HepG2 (cell line): ENCODE data around the gene PDGFB. TPM values are rescaled to one million over a fixed set of nuclear protein-coding genes. Genes with fewer than 3 reads are reported as not detected.

ENCODE experiments used
- AGO1 ChIP-seq: fragments of 200-400 bp; formaldehyde crosslinking; IDR thresholded peaks from 2 replicates; pipeline ENCODE4 v1.6.1; 2017; ENCODE audit warnings: mild to moderate bottlenecking, low read depth, low read length, moderate library complexity; ENCODE audit not compliant: poor library complexity, severe bottlenecking
- ETV5 ChIP-seq: IDR thresholded peaks from 2 replicates; pipeline ENCODE4 v1.6.1; 2018; ENCODE audit warnings: missing biosample characterization, missing genetic modification reagents, inconsistent platforms, borderline replicate concordance
- GFI1 ChIP-seq: sonication (generic); formaldehyde crosslinking; IDR thresholded peaks from 2 replicates; pipeline ENCODE4 v1.5.0; 2020; ENCODE audit warnings: missing genetic modification reagents, mild to moderate bottlenecking, borderline replicate concordance
- HNF4A ChIP-seq: sonication (generic); formaldehyde crosslinking; IDR thresholded peaks from 2 replicates; pipeline ENCODE4 v1.4.0; 2020; ENCODE audit warnings: missing genetic modification reagents
- KDM6A ChIP-seq: IDR thresholded peaks from 2 replicates; pipeline ENCODE4 v1.6.1; 2016; ENCODE audit warnings: low read depth
- KLF12 ChIP-seq: sonication (generic); formaldehyde crosslinking; IDR thresholded peaks from 2 replicates; pipeline ENCODE4 v1.4.0; 2020; ENCODE audit warnings: missing genetic modification reagents, borderline replicate concordance
- KLF6 ChIP-seq: IDR thresholded peaks from 2 replicates; pipeline ENCODE4 v1.8.0; 2016; ENCODE audit warnings: missing biosample characterization, missing genetic modification reagents
- MYNN ChIP-seq: sonication (generic); formaldehyde crosslinking; IDR thresholded peaks from 2 replicates; pipeline ENCODE4 v1.4.0; 2020; ENCODE audit warnings: mild to moderate bottlenecking, low read depth, missing genetic modification reagents
- MZF1 ChIP-seq: sonication (generic); formaldehyde crosslinking; IDR thresholded peaks from 2 replicates; pipeline ENCODE4 v1.8.1; 2023; ENCODE audit warnings: mild to moderate bottlenecking, missing genetic modification reagents, borderline replicate concordance
- NFIC ChIP-seq: IDR thresholded peaks from 2 replicates; pipeline ENCODE4 v1.6.1; 2012; ENCODE audit warnings: mild to moderate bottlenecking, low read length, inconsistent platforms
- NR2F2 ChIP-seq: IDR thresholded peaks from 2 replicates; pipeline ENCODE4 v1.6.1; 2012; ENCODE audit warnings: low read depth, inconsistent platforms, borderline replicate concordance
- PHF20 ChIP-seq: sonication (generic); formaldehyde crosslinking; IDR thresholded peaks from 2 replicates; pipeline ENCODE4 v1.5.0; 2020; ENCODE audit warnings: mild to moderate bottlenecking, missing genetic modification reagents
- PRMT3 ChIP-seq: sonication (generic); formaldehyde crosslinking; IDR thresholded peaks from 2 replicates; pipeline ENCODE4 v1.8.1; 2022; ENCODE audit warnings: low read depth, mild to moderate bottlenecking, moderate library complexity, missing genetic modification reagents, borderline replicate concordance
- TARDBP ChIP-seq: sonication (generic); formaldehyde crosslinking; IDR thresholded peaks from 2 replicates; pipeline ENCODE4 v1.8.0; 2022; ENCODE audit warnings: mild to moderate bottlenecking, missing genetic modification reagents
- TBX3 ChIP-seq: fragments of 450-650 bp; IDR thresholded peaks from 2 replicates; pipeline ENCODE4 v1.6.1; 2017; ENCODE audit warnings: antibody characterized with exemption, mild to moderate bottlenecking, inconsistent platforms, borderline replicate concordance
- ZNF354B ChIP-seq: sonication (generic); formaldehyde crosslinking; IDR thresholded peaks from 2 replicates; pipeline ENCODE4 v1.8.0; 2022; ENCODE audit warnings: mild to moderate bottlenecking, missing genetic modification reagents
- ZNF446 ChIP-seq: sonication (generic); formaldehyde crosslinking; IDR thresholded peaks from 2 replicates; pipeline ENCODE4 v1.5.0; 2020; ENCODE audit warnings: mild to moderate bottlenecking, missing genetic modification reagents
- ZNF549 ChIP-seq: sonication (generic); formaldehyde crosslinking; IDR thresholded peaks from 2 replicates; pipeline ENCODE4 v1.5.0; 2020; ENCODE audit warnings: missing genetic modification reagents
- ZNF605 ChIP-seq: sonication (generic); formaldehyde crosslinking; IDR thresholded peaks from 2 replicates; pipeline ENCODE4 v1.8.0; 2022; ENCODE audit warnings: mild to moderate bottlenecking, missing genetic modification reagents
- ZNF614 ChIP-seq: IDR thresholded peaks from 2 replicates; pipeline ENCODE4 v1.6.1; 2018; ENCODE audit warnings: missing biosample characterization, missing genetic modification reagents, inconsistent platforms, borderline replicate concordance
- ZNF691 ChIP-seq: sonication (generic); formaldehyde crosslinking; IDR thresholded peaks from 2 replicates; pipeline ENCODE4 v1.4.0; 2020; ENCODE audit warnings: missing genetic modification reagents, low read depth, mild to moderate bottlenecking, borderline replicate concordance
- ZNF749 ChIP-seq: sonication (generic); formaldehyde crosslinking; IDR thresholded peaks from 2 replicates; pipeline ENCODE4 v1.8.0; 2022; ENCODE audit warnings: mild to moderate bottlenecking, missing genetic modification reagents, moderate library complexity, borderline replicate concordance
- polyA plus RNA-seq, 8 experiments: library from polyadenylated mRNA; depleted of rRNA in 3 of 8; stranded (reverse) in 7 of 8; unstranded in 1 of 8; fragments of >200 nt; fragmentation: Illumina TruSeq in 4 of 8; extraction: Trizol in 4 of 8; gene quantifications; 2 replicates each; pipeline versions ENCODE4 v1.2.1 to v1.2.3, GENCODE V29; 2011 to 2016; ENCODE audit warnings: low read depth in 4 of 8, missing spikeins in 1 of 8, mixed read lengths in 1 of 8; ENCODE audit not compliant: insufficient read depth in 1 of 8
- total RNA-seq, 5 experiments: library from RNA; depleted of rRNA; stranded (reverse); fragments of >200 nt; fragmentation: Illumina TruSeq; extraction: Trizol; gene quantifications; 2 replicates each; pipeline ENCODE4 v1.2.3, GENCODE V29; 2016; ENCODE audit warnings: low read depth in 1 of 5
- TF ChIP-seq, protein P1 (sequence below): sonication (generic); formaldehyde crosslinking; IDR thresholded peaks from 2 replicates; pipeline ENCODE4 v1.5.0; 2020; ENCODE audit warnings: mild to moderate bottlenecking, missing genetic modification reagents
- TF ChIP-seq, protein P2 (sequence below): sonication (generic); formaldehyde crosslinking; IDR thresholded peaks from 2 replicates; pipeline ENCODE4 v1.5.0; 2020; ENCODE audit warnings: missing genetic modification reagents

PDGFB gene
- total and polyA plus RNA-seq, 2 of the 13 experiments (the other 11 are each of a cell fraction or from before 2014, with no cell fraction given), result 1.4 to 10.1 TPM

- TF ChIP-seq, protein P1, sequence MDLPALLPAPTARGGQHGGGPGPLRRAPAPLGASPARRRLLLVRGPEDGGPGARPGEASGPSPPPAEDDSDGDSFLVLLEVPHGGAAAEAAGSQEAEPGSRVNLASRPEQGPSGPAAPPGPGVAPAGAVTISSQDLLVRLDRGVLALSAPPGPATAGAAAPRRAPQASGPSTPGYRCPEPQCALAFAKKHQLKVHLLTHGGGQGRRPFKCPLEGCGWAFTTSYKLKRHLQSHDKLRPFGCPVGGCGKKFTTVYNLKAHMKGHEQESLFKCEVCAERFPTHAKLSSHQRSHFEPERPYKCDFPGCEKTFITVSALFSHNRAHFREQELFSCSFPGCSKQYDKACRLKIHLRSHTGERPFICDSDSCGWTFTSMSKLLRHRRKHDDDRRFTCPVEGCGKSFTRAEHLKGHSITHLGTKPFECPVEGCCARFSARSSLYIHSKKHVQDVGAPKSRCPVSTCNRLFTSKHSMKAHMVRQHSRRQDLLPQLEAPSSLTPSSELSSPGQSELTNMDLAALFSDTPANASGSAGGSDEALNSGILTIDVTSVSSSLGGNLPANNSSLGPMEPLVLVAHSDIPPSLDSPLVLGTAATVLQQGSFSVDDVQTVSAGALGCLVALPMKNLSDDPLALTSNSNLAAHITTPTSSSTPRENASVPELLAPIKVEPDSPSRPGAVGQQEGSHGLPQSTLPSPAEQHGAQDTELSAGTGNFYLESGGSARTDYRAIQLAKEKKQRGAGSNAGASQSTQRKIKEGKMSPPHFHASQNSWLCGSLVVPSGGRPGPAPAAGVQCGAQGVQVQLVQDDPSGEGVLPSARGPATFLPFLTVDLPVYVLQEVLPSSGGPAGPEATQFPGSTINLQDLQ (CRISPR knock-in tag), result no peak
- TF ChIP-seq AGO1 (no peak), PHF20 (CRISPR knock-in tag) (no peak), ZNF614 (CRISPR knock-in tag) (peak; percentile 69; the same call in 1 of the 2 replicates), ZNF446 (CRISPR knock-in tag) (no peak), ZNF605 (CRISPR knock-in tag) (no peak), MZF1 (CRISPR knock-in tag) (no peak), TARDBP (CRISPR knock-in tag) (peak; percentile 80; the same call in 1 of the 2 replicates), ZNF691 (CRISPR knock-in tag) (peak; percentile 54; the same call in 1 of the 2 replicates), KDM6A (CRISPR knock-in tag) (peak; percentile 73), MYNN (CRISPR knock-in tag) (no peak), ETV5 (CRISPR knock-in tag) (peak; percentile 92), ZNF354B (CRISPR knock-in tag) (no peak), NFIC (peak; percentile 49; the same call in 1 of the 2 replicates), KLF12 (no peak), ZNF549 (no peak), TBX3 (peak; percentile 30; the same call in 1 of the 2 replicates), ZNF749 (CRISPR knock-in tag) (no peak), PRMT3 (CRISPR knock-in tag) (no peak), GFI1 (CRISPR knock-in tag) (no peak), KLF6 (CRISPR knock-in tag) (0 out of 2 replicates have a peak, but pooled peaks have one; percentile 32), HNF4A (CRISPR knock-in tag) (peak; percentile 46; the same call in 1 of the 2 replicates), NR2F2 (peak; percentile 88)
- TF ChIP-seq, protein P2, sequence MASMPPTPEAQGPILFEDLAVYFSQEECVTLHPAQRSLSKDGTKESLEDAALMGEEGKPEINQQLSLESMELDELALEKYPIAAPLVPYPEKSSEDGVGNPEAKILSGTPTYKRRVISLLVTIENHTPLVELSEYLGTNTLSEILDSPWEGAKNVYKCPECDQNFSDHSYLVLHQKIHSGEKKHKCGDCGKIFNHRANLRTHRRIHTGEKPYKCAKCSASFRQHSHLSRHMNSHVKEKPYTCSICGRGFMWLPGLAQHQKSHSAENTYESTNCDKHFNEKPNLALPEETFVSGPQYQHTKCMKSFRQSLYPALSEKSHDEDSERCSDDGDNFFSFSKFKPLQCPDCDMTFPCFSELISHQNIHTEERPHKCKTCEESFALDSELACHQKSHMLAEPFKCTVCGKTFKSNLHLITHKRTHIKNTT (CRISPR knock-in tag), result no peak
These were observed 70.1 kb downstream of the PDGFB start (continued) for GRCh38 chr22:39174498-39175352.
